ENCODE measurements around the gene FAM219A.
"Not testable (repeated sequence)": the region's sequence is repeated elsewhere in the genome, so short reads cannot be mapped to it uniquely, and the experiment has no call there.

Gene FAM219A

DNA sequence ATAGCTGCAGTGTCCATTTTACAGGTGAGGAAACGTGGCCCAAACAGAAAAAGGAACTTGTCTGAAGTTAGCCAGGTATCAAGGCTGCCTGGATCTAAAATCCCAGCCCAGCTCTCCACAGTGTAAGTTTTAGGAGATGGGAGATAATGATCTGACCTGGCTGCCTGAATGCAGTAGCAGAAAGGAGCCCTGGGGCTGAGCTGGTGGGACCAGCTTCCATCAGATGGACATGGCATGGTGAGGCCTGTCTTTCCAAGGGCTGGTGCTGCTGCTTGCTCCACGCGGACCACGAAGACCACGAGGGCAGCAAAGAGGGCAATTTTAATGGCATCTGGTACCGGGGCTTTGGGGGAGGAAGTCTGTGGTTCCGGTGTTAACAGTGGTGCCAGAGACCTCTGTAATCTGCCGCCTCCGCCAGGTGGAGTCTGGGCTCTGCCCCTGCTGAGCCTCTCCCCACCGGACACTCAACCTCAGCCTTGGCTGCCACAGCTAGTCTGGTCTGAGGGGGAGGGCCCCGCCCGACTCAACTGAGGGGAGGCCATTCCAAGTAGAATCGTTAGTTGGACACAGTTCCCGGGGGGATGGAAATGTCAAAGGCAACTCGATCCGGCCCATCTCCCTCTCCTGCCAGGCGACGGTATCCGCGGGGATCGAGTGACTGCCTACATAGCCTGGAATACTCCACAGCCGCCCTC lies 82.3 kb downstream of the FAM219A start:
- DNase-seq = peak; percentile 65
- Mint-ChIP-seq H3K27ac (peak overlapping the region; percentile 85), H3K36me3 (ENCODE audit: low read depth) (peaks cover 13% of the 10 kb centered on the region), H3K27me3 (no peaks in the 10 kb centered on the region), H3K9me3 (no peaks in the 10 kb centered on the region), H3K4me1 (ENCODE audit: low read depth) (peaks cover 35% of the 10 kb centered on the region), H3K4me3 (peak overlapping the region; percentile 86)

DNA sequence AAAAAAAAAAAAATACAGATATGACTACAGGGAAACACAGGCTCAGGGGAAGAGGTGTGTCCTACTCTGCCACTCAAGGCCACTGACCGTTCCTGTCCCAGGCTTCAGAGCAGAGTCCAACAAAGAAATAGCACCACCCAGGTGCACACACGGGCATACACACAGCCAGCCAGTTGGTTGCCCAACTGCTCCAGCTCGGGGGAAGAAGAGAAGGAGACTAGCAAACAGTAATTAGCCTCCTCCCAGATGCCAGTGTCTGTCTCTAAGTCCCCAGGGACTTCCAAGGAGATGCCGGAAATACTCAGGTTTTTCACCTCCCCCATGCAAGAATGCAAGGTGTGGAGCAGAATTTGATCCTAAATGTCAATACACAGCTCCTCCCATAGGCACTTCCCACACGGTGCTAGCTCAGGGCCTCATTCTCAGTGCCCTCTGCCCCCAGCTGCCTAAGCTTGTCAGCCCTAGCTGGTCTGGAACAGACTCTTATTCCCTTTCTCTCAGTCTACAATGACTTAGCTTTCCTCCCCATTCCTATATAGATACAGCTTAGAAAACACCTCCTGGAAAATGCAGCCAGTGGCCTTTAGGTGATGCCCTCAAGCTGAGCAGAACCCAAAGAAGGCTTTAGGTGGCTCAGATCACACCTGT lies 83.3 kb downstream of the FAM219A start:
- peaks cover 19% of the 10 kb centered on the region for H3K36me3 Mint-ChIP-seq (ENCODE audit: low read depth)
- no peaks in the 10 kb centered on the region for H3K9me3 Mint-ChIP-seq
- H3K27me3 Mint-ChIP-seq = no peaks in the 10 kb centered on the region
- H3K4me3 Mint-ChIP-seq = peak overlapping the region; percentile 86
- no peak overlapping the region for H3K27ac Mint-ChIP-seq
- no peak for DNase-seq
- H3K4me1 Mint-ChIP-seq (ENCODE audit: low read depth) = peaks cover 28% of the 10 kb centered on the region

DNA sequence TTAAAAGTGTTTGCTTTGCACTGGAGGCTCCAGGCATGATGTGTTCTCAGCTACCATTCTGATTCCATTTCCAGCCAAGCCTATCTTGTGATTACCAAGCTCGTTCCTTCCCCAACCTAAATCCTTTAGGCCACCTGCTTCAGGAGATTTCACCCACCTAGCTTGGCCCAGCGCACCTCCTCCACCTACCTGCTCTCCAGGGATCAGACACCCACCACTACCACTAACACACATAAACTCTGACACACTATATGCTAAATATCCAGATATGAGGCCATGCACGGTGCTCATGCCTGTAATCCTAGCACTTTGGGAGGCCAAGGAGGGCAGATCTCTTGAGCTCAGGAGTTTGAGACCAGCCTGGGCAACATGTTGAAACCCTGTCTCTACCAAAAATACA lies 84.0 kb downstream of the FAM219A start:
- H3K36me3 Mint-ChIP-seq (ENCODE audit: low read depth) = peaks cover 19% of the 10 kb centered on the region
- DNase-seq = no peak
- H3K4me1 Mint-ChIP-seq (ENCODE audit: low read depth) = peaks cover 21% of the 10 kb centered on the region
- H3K27me3 Mint-ChIP-seq = no peaks in the 10 kb centered on the region
- H3K4me3 Mint-ChIP-seq = no peak overlapping the region
- H3K27ac Mint-ChIP-seq = no peak overlapping the region
- H3K9me3 Mint-ChIP-seq = no peaks in the 10 kb centered on the region

DNA sequence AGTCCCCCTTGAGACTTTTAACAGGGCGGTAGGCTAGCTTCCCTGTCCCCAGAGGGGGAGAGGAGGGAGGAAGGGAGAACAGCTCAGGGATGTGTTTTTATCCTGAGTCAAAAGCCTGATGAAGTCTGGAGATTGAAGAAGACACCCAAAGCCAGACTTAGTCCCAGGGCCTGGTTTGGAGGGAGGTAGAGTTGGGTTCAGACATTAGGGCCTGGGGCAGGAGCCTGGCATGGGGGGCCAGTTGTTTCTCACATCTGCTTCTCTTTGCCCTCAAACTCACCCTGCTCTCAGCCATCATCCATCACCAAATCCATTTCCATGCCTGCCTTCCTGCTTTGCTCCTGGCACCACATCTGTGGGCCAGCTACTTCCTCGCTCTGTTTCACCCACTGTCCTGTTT lies 84.6 kb downstream of the FAM219A start:
- H3K36me3 Mint-ChIP-seq (ENCODE audit: low read depth) = peaks cover 20% of the 10 kb centered on the region

DNA sequence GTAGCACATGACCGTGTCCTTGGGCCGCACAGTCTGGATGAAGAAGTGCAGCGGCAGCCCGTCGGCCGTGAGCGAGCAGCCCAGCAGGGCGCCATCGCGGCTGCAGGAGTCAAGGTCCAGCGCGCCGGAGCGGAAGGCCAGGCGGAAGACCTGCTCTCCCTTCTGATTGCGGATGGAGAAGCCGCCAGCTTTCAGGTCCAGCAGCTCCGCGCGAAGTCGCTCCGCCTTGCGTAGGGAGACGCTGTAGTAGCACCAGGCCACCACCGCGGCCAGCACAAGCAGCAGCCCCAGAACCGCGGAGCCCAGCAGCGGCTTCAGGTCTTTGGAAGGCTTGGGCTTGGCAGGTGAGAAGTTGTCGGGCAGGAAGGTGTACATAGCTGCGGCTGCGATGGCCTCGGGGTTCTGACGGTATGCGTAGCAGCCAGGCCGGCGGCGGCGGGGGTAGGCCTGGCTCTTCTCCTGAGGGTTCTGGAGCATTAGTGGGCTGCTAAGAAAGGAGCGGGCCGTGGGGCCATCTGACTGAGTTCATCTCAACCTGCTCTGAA lies 85.8 kb downstream of the FAM219A start:
- H3K27me3 Mint-ChIP-seq = no peaks in the 10 kb centered on the region
- no peaks in the 10 kb centered on the region for H3K9me3 Mint-ChIP-seq
- no peak overlapping the region for H3K27ac Mint-ChIP-seq

More for the DNA sequence above, 84.6 kb downstream of the FAM219A start:
- no peaks in the 10 kb centered on the region for H3K9me3 Mint-ChIP-seq
- no peak overlapping the region for H3K27ac Mint-ChIP-seq
- H3K27me3 Mint-ChIP-seq = no peaks in the 10 kb centered on the region
- H3K4me3 Mint-ChIP-seq = no peak overlapping the region
- DNase-seq = no peak
- H3K4me1 Mint-ChIP-seq (ENCODE audit: low read depth) = peaks cover 19% of the 10 kb centered on the region

DNA sequence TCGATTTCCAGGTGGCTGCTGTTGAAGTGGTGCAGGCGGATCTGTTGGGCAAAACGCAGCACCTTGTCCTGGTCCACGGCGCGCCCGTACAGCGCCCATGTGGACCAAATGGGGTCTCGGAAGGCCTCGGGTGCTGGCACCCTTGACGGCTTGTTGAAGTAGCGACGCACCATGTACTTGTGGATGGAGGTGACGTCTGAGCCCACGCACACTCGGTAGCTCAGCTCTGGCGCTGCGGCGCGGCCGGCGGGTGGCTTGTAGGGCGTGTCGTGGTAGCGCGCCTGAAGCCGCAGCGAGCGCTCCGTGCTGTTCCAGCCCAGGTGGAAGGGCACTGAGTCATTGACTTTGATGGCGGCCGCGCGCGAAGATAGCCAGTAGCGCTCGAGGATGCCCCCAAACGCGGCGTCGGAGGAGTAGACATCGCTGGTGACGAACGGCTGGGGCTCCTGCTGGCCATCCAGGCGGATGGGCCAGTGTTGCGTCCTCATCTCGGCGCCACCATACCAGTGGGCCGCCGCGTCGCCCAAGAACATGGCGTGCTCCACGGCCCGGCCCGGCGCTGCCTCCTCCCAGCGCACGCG lies 86.4 kb downstream of the FAM219A start:
- Mint-ChIP-seq H3K27ac (no peak overlapping the region), H3K36me3 (ENCODE audit: low read depth) (peaks cover 28% of the 10 kb centered on the region), H3K4me1 (ENCODE audit: low read depth) (peaks cover 14% of the 10 kb centered on the region), H3K27me3 (no peaks in the 10 kb centered on the region), H3K9me3 (no peaks in the 10 kb centered on the region), H3K4me3 (no peak overlapping the region)
- no peak for DNase-seq

More for the DNA sequence above, 85.8 kb downstream of the FAM219A start:
- peaks cover 24% of the 10 kb centered on the region for H3K36me3 Mint-ChIP-seq (ENCODE audit: low read depth)
- peaks cover 17% of the 10 kb centered on the region for H3K4me1 Mint-ChIP-seq (ENCODE audit: low read depth)
- DNase-seq = no peak
- H3K4me3 Mint-ChIP-seq = no peak overlapping the region

DNA sequence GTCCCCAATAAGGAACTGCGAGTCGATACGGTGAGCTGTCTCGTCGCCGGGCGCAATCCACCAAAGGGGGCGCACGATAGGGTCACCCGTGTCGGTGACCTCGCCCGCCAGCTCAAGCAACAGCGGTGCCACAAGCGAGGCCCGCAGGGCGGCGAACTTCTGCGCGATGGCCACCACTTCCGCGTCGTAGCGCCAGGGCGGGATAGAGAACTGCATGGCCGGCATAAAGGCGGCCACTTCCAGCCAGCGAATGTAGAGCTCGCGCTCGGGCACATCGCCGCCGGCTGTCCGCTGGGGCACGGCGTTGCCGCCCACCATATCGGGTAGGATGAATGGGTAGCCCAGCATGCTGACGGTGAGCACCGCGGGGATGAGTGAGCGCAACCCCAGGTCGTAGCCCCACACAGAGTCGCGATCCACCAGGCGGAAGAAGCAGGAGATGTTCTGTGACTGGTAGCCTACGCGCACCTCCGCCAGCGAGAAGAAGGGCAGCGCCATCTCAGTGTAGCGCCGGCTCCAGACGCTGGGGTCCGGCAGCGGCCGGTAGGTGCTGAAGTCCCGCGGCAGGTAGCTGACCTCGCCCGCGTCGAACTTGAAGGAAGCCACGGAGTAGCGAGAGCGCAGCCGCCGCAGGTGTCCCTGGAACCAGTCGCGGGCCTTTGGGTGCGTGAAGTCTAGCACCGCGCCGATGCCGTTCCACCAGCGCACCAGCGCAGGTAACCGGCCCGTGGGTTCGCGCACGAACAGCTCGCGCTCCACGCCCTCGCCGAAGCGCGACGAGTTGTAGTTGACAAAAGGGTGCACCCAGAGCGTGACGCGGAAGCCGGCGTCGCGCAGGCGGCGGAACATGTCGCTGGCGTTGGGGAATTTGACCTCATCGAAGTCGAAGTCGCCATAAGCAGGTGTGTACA lies 87.1 kb downstream of the FAM219A start:
- Mint-ChIP-seq H3K27me3 (no peaks in the 10 kb centered on the region), H3K27ac (no peak overlapping the region), H3K4me3 (peak overlapping the region; percentile 18), H3K4me1 (ENCODE audit: low read depth) (peaks cover 13% of the 10 kb centered on the region), H3K36me3 (ENCODE audit: low read depth) (peaks cover 33% of the 10 kb centered on the region), H3K9me3 (no peaks in the 10 kb centered on the region)
- no peak for DNase-seq

DNA sequence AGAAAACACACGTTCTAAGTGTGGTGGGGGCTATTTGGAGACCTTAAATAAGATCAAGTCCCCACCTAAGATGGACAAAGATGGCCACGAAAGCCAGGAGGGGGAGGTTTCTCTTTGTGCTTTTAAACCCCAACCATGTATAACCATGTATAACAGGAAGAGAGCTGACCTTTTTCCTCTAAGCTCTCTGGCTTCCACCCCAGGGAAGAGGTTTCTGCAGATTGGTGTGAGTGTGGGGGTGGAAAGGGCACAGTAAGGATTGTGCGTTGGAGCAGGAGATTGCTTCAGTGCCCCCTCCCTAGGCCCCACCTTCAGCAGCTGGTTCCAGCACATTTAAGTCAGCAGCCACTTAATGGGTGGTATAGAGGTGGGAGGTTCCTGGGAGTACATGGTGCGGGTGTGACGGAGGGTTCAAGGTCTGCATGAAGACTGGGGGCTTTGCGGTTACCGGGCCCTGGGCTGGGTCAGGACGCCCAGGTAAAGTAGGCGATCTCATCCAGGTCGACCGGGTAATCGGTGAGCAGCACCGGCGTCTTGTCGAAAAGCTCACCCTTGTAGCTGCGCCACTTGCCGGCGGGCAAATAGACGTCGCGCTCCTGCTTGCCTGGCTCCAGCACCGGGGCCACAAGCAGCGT lies 87.9 kb downstream of the FAM219A start:
- no peak overlapping the region for H3K4me3 Mint-ChIP-seq
- no peaks in the 10 kb centered on the region for H3K9me3 Mint-ChIP-seq
- peaks cover 33% of the 10 kb centered on the region for H3K36me3 Mint-ChIP-seq (ENCODE audit: low read depth)
- no peak overlapping the region for H3K27ac Mint-ChIP-seq
- DNase-seq = no peak
- no peaks in the 10 kb centered on the region for H3K27me3 Mint-ChIP-seq
- peaks cover 5% of the 10 kb centered on the region for H3K4me1 Mint-ChIP-seq (ENCODE audit: low read depth)

DNA sequence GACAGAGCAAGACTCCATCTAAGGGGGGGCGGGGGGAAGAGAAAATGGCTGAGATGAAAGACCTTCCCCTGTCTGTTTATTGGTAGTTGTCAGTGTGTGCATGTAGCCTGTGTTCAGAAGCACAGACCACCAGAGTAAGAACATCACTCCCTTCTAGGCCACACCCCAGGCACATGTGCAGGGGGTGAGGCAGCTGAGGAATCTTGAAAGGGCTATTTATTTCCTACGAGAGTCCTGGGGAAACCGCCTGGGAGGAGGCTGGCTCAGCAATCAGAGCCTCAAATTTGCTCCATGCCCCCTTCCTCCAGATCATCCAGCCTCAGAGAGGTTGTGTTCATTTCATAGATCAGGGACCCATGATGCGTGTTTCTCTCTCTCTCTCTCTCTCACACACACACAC lies 88.7 kb downstream of the FAM219A start:
- peaks cover 33% of the 10 kb centered on the region for H3K36me3 Mint-ChIP-seq (ENCODE audit: low read depth)
- no peaks in the 10 kb centered on the region for H3K9me3 Mint-ChIP-seq
- no peak overlapping the region for H3K4me3 Mint-ChIP-seq
- no peaks in the 10 kb centered on the region for H3K27me3 Mint-ChIP-seq
- no peak for DNase-seq
- H3K27ac Mint-ChIP-seq = no peak overlapping the region
- H3K4me1 Mint-ChIP-seq (ENCODE audit: low read depth) = peaks cover 2% of the 10 kb centered on the region

DNA sequence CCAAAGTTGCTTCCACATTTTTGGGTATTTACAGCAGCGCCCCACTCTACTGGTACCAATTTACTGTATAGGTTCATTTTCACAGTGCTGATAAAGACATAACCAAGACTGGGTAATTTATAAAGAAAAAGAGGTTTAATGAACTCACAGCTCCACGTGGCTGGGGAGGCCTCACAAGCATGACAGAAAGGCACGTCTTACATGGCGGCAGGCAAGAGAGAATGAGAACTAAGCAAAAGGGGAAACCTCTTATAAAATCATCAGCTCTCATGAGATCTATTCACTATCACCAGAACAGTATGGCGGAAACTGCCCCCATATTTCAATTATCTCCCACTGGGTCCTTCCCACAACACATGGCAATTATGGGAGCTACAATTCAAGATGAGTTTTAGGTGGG lies 89.6 kb downstream of the FAM219A start:
- H3K9me3 Mint-ChIP-seq; DNase-seq; H3K4me3 Mint-ChIP-seq; H3K4me1 Mint-ChIP-seq (ENCODE audit: low read depth); H3K27ac Mint-ChIP-seq; H3K27me3 Mint-ChIP-seq: not testable (repeated sequence)
- H3K36me3 Mint-ChIP-seq (ENCODE audit: low read depth) = peaks cover 33% of the 10 kb centered on the region

DNA sequence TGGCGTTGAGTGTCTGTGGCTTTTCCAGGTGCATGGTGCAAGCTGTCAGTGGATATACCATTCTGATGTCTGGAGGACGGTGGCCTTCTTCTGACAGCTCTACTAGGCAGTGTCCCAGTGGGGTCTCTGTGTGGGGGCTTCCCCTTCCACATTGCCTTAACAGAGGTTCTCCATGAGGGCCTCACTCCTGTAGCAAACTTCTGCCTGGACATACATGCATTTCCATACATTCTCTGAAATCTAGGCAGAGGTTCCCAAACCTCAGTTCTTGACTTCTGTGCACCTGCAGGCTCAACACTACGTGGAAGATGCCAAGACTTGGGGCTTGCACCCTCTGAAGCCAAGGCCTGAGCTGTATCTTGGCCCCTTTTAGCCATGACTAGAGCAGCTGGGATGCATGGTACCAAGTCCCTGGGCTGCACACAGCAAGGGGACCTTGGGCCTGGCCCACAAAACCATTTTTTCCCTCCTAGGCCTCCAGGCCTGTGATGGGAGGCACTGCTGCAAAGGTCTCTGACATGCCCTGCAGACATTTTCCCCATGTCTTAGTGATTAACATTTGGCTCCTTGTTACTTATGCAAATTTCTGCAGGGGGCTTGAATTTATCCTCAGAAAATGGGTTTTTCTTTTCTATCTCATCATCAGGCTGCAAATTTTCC lies 90.5 kb downstream of the FAM219A start:
- H3K36me3 Mint-ChIP-seq (ENCODE audit: low read depth) = peaks cover 33% of the 10 kb centered on the region
- peaks cover 14% of the 10 kb centered on the region for H3K4me1 Mint-ChIP-seq (ENCODE audit: low read depth)
- DNase-seq, H3K27ac Mint-ChIP-seq, H3K4me3 Mint-ChIP-seq, H3K9me3 Mint-ChIP-seq, H3K27me3 Mint-ChIP-seq: not testable (repeated sequence)

DNA sequence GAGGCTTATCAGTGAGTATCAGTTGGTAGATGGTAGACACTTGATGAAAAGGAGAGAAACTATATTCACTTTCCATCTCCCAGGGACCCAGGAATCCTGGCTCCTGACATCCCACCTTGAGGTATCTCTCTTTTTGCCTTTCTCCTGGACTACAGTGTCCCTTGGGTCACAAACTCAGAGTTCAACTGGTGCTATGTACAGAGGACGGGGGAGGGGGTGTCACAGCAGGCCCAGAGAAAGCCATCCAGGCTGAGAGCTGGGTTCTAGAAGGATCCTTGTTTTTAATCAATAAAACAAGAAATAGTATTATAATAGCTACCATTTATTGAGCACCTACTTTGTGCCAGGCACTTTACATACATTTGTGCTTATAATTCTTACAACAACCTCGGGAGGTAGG lies 92.0 kb downstream of the FAM219A start:
- Mint-ChIP-seq H3K4me1 (ENCODE audit: low read depth) (peaks cover 14% of the 10 kb centered on the region), H3K9me3 (no peaks in the 10 kb centered on the region), H3K36me3 (ENCODE audit: low read depth) (peaks cover 23% of the 10 kb centered on the region), H3K27ac (no peak overlapping the region), H3K27me3 (no peaks in the 10 kb centered on the region), H3K4me3 (no peak overlapping the region)
- no peak for DNase-seq

DNA sequence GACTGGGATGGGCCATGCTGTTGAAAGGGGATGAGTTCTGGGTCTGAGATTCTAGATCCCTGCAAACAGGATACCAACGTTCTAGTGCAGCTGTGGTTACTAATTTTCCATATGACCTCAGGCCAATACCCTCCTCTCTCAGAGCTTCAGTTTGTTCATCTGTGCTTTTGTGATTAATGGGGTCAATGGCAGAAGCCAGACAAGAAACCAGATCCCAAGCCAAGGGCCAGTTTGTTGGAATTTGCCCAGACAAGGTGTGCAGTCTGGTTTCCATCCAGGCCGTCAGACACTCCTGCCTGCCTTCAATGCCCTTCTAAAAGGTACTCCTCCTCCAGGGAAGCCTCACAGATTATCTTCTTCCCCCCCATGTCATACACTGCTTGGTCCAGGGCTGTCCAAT lies 93.1 kb downstream of the FAM219A start:
- Mint-ChIP-seq H3K4me3 (no peak overlapping the region), H3K9me3 (no peaks in the 10 kb centered on the region), H3K27me3 (no peaks in the 10 kb centered on the region), H3K4me1 (ENCODE audit: low read depth) (peaks cover 12% of the 10 kb centered on the region), H3K36me3 (ENCODE audit: low read depth) (peaks cover 14% of the 10 kb centered on the region), H3K27ac (no peak overlapping the region)
- no peak for DNase-seq
